Hepatocyte (in vitro differentiated cells): ENCODE results near the gene TRIP10. TPM values are rescaled to one million over a fixed set of nuclear protein-coding genes. Genes with fewer than 3 reads are reported as not detected.

ENCODE experiments used
- DNase-seq: peaks from one replicate; pipeline ENCODE4 v3.0.0-alpha.2; 2016; ENCODE audit warnings: low spot score
- H2AFZ ChIP-seq: fragments of 200-600 bp; sonication (generic); 2 replicates; pipeline ENCODE4 v1.6.0; 2016; ENCODE audit warnings: antibody characterized with exemption, mild to moderate bottlenecking
- H3K27ac ChIP-seq: fragments of 200-600 bp; sonication (generic); 2 replicates; pipeline ENCODE4 v1.5.1; 2016; ENCODE audit warnings: mild to moderate bottlenecking
- H3K27me3 ChIP-seq: fragments of 200-600 bp; sonication (generic); 2 replicates; pipeline ENCODE4 v1.6.1; 2016
- H3K36me3 ChIP-seq: fragments of 200-600 bp; sonication (generic); replicated peaks from 2 replicates; pipeline ENCODE4 v1.5.1; 2016; ENCODE audit warnings: low read depth; ENCODE audit not compliant: insufficient read depth
- H3K4me1 ChIP-seq: fragments of 200-600 bp; sonication (generic); 2 replicates; pipeline ENCODE4 v1.5.1; 2016; ENCODE audit warnings: mild to moderate bottlenecking, moderate library complexity; ENCODE audit not compliant: insufficient read depth
- H3K4me2 ChIP-seq: fragments of 200-600 bp; sonication (generic); 2 replicates; pipeline ENCODE4 v1.6.0; 2016
- H3K4me3 ChIP-seq: fragments of 200-600 bp; sonication (generic); 2 replicates; pipeline ENCODE4 v1.5.1; 2016; ENCODE audit warnings: mild to moderate bottlenecking
- H3K79me2 ChIP-seq: fragments of 200-600 bp; sonication (generic); 2 replicates; pipeline ENCODE4 v1.6.0; 2017; ENCODE audit warnings: mild to moderate bottlenecking
- H3K9me2 ChIP-seq: fragments of 200-600 bp; sonication (generic); replicated peaks from 2 replicates; pipeline ENCODE4 v1.6.0; 2017; ENCODE audit warnings: mild to moderate bottlenecking; ENCODE audit not compliant: insufficient read depth
- H3K9me3 ChIP-seq: fragments of 200-600 bp; sonication (generic); 2 replicates; pipeline ENCODE4 v1.5.1; 2016; ENCODE audit warnings: low read depth, mild to moderate bottlenecking
- H4K20me1 ChIP-seq: fragments of 200-600 bp; sonication (generic); 2 replicates; pipeline ENCODE4 v1.6.0; 2016; ENCODE audit warnings: mild to moderate bottlenecking; ENCODE audit not compliant: insufficient read depth, poor library complexity, severe bottlenecking
- EZH2 ChIP-seq: fragments of 200-600 bp; sonication (generic); IDR thresholded peaks from 2 replicates; pipeline ENCODE4 v1.6.1; 2016; ENCODE audit warnings: antibody characterized with exemption, mild to moderate bottlenecking, borderline replicate concordance
- EZH2phosphoT487 ChIP-seq: fragments of 200-600 bp; sonication (generic); IDR thresholded peaks from one replicate; pipeline ENCODE4 v1.6.1; 2018; ENCODE audit warnings: antibody characterized with exemption, mild to moderate bottlenecking, low read depth, moderate library complexity; ENCODE audit not compliant: unreplicated experiment, severe bottlenecking
- WGBS: methylation state at CpG from one replicate; pipeline ENCODE4 v1.1.6; 2016; ENCODE audit warnings: low lambda C conversion rate; ENCODE audit errors: missing lambda C conversion rate; 5-methylcytosine and 5-hydroxymethylcytosine counted together
- polyA plus RNA-seq: library from polyadenylated mRNA; unstranded; fragments of >200 nt; fragmentation: Nextera tagmentation; extraction: Ambion mirVana; gene quantifications from 2 replicates; pipeline ENCODE4 v1.2.1, GENCODE V29; 2016
- total RNA-seq: library from RNA; depleted of rRNA; stranded (reverse); fragments of >200 nt; gene quantifications from 2 replicates; pipeline ENCODE4 v1.2.3, GENCODE V29; 2014
- TF ChIP-seq, protein P1 (sequence below): fragments of 200-600 bp; sonication (generic); IDR thresholded peaks from 2 replicates; pipeline ENCODE4 v1.5.1; 2016; ENCODE audit warnings: antibody characterized with exemption, mild to moderate bottlenecking; ENCODE audit not compliant: poor library complexity

TRIP10 gene
- total and polyA plus RNA-seq, 2 experiments from 2014 or later, result 48.8 to 79.5 TPM

DNA sequence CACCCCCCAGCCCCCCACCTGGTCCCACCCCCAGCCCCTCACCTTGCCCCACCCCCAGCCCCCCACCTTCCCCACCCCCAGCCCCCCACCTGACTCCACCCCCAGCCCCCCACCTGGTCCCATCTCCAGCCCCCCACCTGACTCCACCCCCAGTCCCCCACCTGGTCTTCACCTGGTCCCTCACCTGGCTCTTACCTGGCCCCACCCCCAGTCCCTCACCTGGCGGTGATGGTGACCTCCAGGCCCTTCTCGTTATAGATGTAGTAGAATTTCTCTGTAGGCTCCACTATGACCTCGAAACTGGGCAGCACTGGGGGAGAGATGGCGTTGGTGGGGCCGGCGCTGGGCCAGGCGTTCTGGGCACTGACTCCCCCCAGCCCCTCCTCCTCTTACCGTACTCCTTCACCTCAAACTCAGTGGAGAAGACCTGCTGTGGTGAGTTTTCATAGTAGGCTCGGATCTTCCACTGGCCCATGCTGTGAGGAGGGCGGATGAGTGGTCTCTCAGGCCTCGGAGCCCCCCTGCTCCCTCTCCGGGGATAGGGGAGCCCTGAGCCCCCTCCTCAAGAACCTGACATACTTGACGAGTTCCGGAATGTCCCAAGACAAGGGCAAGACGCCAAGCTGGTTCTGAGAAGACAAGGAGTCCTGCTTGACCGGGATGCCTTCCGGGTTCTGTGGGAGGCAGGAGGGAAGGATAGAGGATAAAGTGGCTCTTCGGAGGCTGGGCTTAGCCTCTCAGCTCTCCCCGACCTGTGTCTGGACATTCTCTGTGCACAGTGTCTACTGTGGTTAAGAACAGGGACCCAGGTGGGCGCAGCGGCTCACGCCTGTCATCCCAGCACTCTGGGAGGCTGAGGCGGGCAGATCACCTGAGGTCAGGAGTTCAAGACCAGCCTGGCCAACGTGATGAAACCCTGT, 25.4 kb upstream of the TRIP10 start:
- Histone ChIP-seq H4K20me1 (no peaks in the 10 kb centered on the region), H3K9me2 (no peaks in the 10 kb centered on the region), H3K4me2 (no peak overlapping the region), H3K4me3 (no peak overlapping the region), H3K79me2 (no peaks in the 10 kb centered on the region), H3K27ac (no peak overlapping the region), H3K4me1 (no peaks in the 10 kb centered on the region), H3K9me3 (no peaks in the 10 kb centered on the region), H3K27me3 (peaks cover 23% of the 10 kb centered on the region), H3K36me3 (no peaks in the 10 kb centered on the region), H2AFZ (no peak overlapping the region)
- 83% methylated on average over 24 of the region's 24 CpGs for WGBS
- no peak for DNase-seq
- TF ChIP-seq EZH2 (no peak), EZH2phosphoT487 (no peak)
- TF ChIP-seq, protein P1, sequence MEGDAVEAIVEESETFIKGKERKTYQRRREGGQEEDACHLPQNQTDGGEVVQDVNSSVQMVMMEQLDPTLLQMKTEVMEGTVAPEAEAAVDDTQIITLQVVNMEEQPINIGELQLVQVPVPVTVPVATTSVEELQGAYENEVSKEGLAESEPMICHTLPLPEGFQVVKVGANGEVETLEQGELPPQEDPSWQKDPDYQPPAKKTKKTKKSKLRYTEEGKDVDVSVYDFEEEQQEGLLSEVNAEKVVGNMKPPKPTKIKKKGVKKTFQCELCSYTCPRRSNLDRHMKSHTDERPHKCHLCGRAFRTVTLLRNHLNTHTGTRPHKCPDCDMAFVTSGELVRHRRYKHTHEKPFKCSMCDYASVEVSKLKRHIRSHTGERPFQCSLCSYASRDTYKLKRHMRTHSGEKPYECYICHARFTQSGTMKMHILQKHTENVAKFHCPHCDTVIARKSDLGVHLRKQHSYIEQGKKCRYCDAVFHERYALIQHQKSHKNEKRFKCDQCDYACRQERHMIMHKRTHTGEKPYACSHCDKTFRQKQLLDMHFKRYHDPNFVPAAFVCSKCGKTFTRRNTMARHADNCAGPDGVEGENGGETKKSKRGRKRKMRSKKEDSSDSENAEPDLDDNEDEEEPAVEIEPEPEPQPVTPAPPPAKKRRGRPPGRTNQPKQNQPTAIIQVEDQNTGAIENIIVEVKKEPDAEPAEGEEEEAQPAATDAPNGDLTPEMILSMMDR, result no peak

DNA sequence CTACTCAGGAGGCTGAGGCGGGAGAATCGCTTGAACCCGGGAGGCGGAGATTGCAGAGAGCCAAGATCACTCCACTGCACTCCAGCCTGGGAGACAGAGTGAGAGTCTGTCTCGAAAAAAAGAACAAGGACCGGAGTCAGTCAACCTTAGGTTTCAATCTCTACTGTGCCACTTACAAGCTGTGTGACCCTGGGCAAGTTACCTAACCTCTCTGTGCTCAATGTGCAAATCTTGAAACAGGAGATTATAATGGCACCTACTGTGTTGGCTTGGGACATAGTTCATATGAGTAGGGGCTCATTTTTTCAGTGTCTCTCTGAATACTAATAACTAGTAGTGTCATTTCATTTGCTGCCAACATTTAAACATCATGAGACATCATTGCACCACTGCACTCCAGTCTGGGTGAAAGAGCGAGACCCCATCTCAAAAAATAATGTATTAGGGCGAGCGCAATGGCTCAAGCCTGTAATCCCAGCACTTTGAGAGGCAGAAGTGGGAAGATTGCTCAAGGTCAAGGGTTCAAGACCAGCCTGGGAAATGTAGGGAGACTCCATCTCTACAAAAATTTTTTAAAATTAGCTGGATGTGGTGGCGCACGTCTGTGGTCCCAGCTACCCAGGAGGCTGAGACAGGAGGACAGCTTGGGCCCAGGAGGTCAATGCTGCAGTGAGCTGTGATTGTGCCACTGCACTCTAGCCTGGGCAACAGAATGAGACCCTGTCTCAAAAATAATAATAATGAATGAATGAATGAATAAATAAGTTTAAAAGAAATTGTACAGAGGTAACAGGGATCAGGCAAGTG, 24.5 kb upstream of the TRIP10 start:
- WGBS, result 94% methylated on average over 11 of the region's 11 CpGs
- Histone ChIP-seq H3K9me2 (no peaks in the 10 kb centered on the region), H3K27ac (no peak overlapping the region), H3K4me1 (no peaks in the 10 kb centered on the region), H3K9me3 (no peaks in the 10 kb centered on the region), H3K4me2 (no peak overlapping the region), H3K36me3 (no peaks in the 10 kb centered on the region), H3K79me2 (no peaks in the 10 kb centered on the region), H3K27me3 (peaks cover 16% of the 10 kb centered on the region), H4K20me1 (no peaks in the 10 kb centered on the region), H3K4me3 (no peak overlapping the region), H2AFZ (no peak overlapping the region)
- DNase-seq, result no peak
- TF ChIP-seq, protein P1, result no peak
- TF ChIP-seq EZH2phosphoT487 (no peak), EZH2 (no peak)

DNA sequence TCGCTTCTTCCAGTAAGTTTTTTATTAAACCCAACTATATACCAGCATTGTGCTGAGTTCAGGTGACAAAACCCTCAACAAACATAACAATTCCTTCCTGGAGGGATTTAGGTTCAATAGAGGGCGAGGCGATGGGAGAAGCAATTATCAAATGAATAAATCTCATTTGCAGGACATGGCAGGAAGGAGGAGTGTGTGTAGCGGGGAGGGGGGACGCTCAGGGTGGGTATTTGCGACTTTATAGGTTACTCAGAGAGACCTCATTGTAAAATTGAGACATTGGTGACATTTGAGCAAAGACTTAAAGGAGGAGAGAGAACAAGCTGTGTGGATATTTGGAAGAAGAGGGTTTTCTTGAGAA, 22.9 kb upstream of the TRIP10 start:
- H2AFZ ChIP-seq, result no peak overlapping the region
- H3K79me2 ChIP-seq, result no peaks in the 10 kb centered on the region
- H4K20me1 ChIP-seq, result no peaks in the 10 kb centered on the region
- no peak for DNase-seq
- 70% methylated on average over 6 of the region's 6 CpGs for WGBS
- H3K4me3 ChIP-seq, result no peak overlapping the region
- TF ChIP-seq, protein P1, result no peak
- TF ChIP-seq EZH2phosphoT487, result no peak
- no peak for TF ChIP-seq EZH2
- H3K9me3 ChIP-seq, result no peaks in the 10 kb centered on the region
- H3K27ac ChIP-seq, result no peak overlapping the region
- H3K27me3 ChIP-seq, result peaks cover 2% of the 10 kb centered on the region
- H3K4me1 ChIP-seq, result peaks cover 7% of the 10 kb centered on the region
- no peak overlapping the region for H3K4me2 ChIP-seq
- no peaks in the 10 kb centered on the region for H3K9me2 ChIP-seq
- H3K36me3 ChIP-seq, result no peaks in the 10 kb centered on the region
